ENCODE results near the gene E2F4.

Gene E2F4

DNA sequence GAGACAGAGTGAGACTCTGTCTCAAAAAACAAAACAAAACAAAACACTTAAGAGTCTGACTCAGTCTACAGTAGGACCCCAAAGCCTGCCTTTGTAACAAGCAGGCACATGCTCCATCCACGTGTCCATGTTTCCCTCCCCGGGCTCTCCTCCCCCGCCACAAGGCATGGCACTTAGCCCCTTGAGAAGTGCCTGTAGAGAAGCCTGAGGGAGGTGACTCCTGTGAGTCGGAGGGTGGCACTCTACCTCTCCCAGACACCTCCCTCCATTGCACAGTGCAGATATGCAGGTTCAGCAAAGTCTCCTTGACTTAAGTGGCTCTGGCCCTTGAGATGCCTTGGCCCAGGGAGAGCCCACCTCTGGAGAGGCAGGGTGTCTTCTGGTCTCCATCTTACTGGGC, 48.6 kb downstream of the E2F4 start:
- H3K4me1 ChIP-seq: peaks cover under 1% of the 10 kb centered on the region

DNA sequence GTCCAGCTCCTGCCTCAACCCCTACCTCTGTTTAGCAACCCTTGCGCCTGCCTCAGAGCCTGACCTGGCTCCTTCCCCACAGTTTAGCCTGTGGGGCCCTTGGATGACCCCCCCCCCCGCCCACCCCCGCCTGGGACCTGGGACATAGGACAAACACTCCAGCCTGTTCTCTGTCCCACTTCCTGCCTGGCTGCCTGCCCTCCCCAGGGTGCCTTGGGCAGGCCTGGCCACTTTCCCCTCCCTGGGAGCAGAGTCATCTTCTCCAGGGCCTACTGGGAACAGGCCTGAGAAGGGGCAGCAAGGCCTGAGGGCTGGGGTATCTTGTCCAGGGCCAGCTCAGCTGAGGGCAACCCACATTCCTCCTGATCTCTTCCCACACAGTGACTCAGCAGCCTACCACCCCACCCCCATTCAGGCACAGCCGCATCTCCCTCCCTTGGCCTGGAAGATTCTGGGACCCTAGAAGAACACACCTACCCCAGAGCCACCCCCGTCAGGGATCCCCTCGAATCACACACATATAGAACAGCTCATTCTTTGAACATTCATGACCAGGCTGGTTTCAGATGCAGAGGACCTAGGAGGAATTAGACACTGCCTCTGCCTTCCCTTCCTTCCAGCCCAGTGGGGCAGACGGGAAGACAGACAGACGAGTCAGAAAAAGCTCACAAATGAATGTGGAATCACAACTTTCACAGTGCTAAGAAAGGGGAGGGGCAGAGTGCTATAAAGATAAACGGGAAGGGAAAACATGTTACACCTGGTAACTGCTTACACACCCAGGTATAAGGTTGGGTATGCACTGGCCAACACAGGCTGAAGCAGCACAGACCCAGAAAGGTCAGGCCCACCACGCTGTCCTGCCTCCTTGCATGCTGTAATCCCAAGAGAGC, 49.3 kb downstream of the E2F4 start:
- Histone ChIP-seq H3K36me3 (ENCODE audit: control insufficient read depth, insufficient read depth, low read length) (no peaks in the 10 kb centered on the region), H3K9ac (no peak overlapping the region), H2AFZ (no peak overlapping the region), H3K27me3 (ENCODE audit: control insufficient read depth, insufficient read depth, low read length) (no peaks in the 10 kb centered on the region), H3K4me2 (ENCODE audit: low read length) (no peak overlapping the region), H3K27ac (peak overlapping the region; percentile 21), H3K9me3 (ENCODE audit: control insufficient read depth, low read length) (no peaks in the 10 kb centered on the region), H3K79me2 (peaks cover 2% of the 10 kb centered on the region), H3K4me3 (ENCODE audit: low read depth, low read length) (no peak overlapping the region), H3K4me1 (peaks cover 5% of the 10 kb centered on the region)
- TF ChIP-seq, protein P1, sequence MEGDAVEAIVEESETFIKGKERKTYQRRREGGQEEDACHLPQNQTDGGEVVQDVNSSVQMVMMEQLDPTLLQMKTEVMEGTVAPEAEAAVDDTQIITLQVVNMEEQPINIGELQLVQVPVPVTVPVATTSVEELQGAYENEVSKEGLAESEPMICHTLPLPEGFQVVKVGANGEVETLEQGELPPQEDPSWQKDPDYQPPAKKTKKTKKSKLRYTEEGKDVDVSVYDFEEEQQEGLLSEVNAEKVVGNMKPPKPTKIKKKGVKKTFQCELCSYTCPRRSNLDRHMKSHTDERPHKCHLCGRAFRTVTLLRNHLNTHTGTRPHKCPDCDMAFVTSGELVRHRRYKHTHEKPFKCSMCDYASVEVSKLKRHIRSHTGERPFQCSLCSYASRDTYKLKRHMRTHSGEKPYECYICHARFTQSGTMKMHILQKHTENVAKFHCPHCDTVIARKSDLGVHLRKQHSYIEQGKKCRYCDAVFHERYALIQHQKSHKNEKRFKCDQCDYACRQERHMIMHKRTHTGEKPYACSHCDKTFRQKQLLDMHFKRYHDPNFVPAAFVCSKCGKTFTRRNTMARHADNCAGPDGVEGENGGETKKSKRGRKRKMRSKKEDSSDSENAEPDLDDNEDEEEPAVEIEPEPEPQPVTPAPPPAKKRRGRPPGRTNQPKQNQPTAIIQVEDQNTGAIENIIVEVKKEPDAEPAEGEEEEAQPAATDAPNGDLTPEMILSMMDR (IDR thresholded peaks at IDR 0.05): no peak

More for the DNA sequence above, 48.6 kb downstream of the E2F4 start:
- TF ChIP-seq, protein P1 (IDR thresholded peaks at IDR 0.05): no peak
- no peaks in the 10 kb centered on the region for H3K9me3 ChIP-seq (ENCODE audit: control insufficient read depth, low read length)
- H3K27ac ChIP-seq: no peak overlapping the region
- no peak overlapping the region for H2AFZ ChIP-seq
- H3K9ac ChIP-seq: no peak overlapping the region
- H3K36me3 ChIP-seq (ENCODE audit: control insufficient read depth, insufficient read depth, low read length): no peaks in the 10 kb centered on the region
- H3K27me3 ChIP-seq (ENCODE audit: control insufficient read depth, insufficient read depth, low read length): no peaks in the 10 kb centered on the region
- peaks cover 2% of the 10 kb centered on the region for H3K79me2 ChIP-seq
- no peak overlapping the region for H3K4me2 ChIP-seq (ENCODE audit: low read length)
- no peak overlapping the region for H3K4me3 ChIP-seq (ENCODE audit: low read depth, low read length)

DNA sequence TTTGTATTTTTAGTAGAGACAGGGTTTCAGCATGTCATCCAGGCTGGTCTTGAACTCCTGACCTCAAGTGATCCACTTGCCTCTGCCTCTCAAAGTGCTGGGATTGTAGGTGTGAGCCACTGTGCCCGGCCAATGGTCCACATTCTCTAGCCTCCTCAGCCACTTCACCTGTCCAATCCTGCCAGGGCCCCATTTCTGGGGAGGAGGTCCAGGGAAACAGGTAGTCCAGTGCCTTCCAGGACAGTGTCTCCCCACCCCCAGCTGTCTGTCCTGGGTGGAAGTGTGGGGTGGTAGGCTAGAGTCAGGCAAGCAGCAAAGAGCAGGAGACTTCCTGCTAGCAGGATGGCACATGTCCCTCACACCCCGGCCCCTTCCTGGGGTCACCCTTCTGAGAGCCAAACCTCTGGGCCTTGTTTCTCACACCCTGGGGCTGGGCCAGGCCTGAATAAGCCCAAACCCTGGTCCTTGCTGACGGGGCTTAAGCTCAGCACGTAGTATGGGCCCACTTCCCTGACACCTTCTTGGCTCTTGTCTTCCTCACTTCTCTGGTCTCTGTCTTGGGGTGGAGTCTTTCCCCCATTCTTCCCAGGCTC, 50.3 kb downstream of the E2F4 start:
- H3K4me1 ChIP-seq: peaks cover 5% of the 10 kb centered on the region
- H3K27me3 ChIP-seq (ENCODE audit: control insufficient read depth, insufficient read depth, low read length): no peaks in the 10 kb centered on the region
- TF ChIP-seq, protein P1 (IDR thresholded peaks at IDR 0.05): no peak
- peaks cover 2% of the 10 kb centered on the region for H3K79me2 ChIP-seq
- no peak overlapping the region for H3K9ac ChIP-seq
- H3K4me2 ChIP-seq (ENCODE audit: low read length): no peak overlapping the region
- H3K27ac ChIP-seq: peak overlapping the region; percentile 21
- H3K4me3 ChIP-seq (ENCODE audit: low read depth, low read length): no peak overlapping the region
- H2AFZ ChIP-seq: no peak overlapping the region
- H3K9me3 ChIP-seq (ENCODE audit: control insufficient read depth, low read length): no peaks in the 10 kb centered on the region
- H3K36me3 ChIP-seq (ENCODE audit: control insufficient read depth, insufficient read depth, low read length): no peaks in the 10 kb centered on the region

DNA sequence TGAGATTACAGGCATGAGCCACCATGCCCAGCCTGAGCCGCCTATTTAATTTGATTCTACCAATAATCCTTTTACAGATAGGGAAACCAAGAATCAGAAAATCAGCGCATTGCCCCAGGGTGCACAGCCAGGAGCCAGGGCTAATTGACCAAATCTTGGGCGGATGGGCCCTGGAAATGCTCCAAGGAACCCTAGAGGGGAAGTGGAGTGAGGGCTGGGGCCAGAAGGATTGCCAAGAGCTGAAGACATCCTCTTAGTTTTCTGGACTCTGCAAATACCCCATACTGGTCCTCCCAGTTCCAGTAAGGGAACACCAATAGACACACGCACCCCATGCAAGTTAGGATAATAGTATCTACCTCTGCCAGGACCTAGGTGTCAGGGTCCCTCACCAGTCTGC, 51.5 kb downstream of the E2F4 start:
- Histone ChIP-seq H3K4me1 (peaks cover 8% of the 10 kb centered on the region), H3K36me3 (ENCODE audit: control insufficient read depth, insufficient read depth, low read length) (no peaks in the 10 kb centered on the region), H3K4me3 (ENCODE audit: low read depth, low read length) (no peak overlapping the region), H3K9ac (no peak overlapping the region), H3K27me3 (ENCODE audit: control insufficient read depth, insufficient read depth, low read length) (no peaks in the 10 kb centered on the region), H3K9me3 (ENCODE audit: control insufficient read depth, low read length) (no peaks in the 10 kb centered on the region), H2AFZ (no peak overlapping the region), H3K79me2 (peaks cover 2% of the 10 kb centered on the region), H3K27ac (peak overlapping the region; percentile 62), H3K4me2 (ENCODE audit: low read length) (no peak overlapping the region)
- TF ChIP-seq, protein P1 (IDR thresholded peaks at IDR 0.05): no peak
